Middle frontal gyrus (tissue), 1 donor: ENCODE results near the gene LRRC4B.

Experiments
- DNase-seq: peaks from one replicate; pipeline ENCODE4 v3.0.0-alpha.2; 2015; ENCODE audit warnings: low spot score; ENCODE audit errors: extremely low spot score

Gene LRRC4B

DNA sequence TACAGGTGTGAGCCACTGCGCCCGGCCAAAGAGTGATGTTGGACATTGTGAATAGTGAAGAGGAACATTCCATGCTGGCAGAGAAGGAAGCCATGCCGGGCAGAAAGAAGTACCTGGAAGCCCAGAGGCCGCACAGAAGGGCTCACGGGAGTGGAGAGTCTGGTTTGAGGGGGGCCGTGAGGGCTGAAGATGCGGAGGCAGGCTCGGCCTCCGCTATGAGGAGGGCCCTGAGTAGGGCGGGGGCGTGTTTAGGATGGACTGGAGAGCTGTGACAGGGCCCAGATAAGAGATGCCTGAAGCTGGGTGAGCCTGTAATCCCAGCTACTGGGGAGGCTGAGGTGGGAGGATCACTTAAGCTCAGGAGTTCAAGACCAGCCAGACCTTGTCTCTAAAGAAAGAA is 58.9 kb downstream of the LRRC4B start:
- no peak for DNase-seq

DNA sequence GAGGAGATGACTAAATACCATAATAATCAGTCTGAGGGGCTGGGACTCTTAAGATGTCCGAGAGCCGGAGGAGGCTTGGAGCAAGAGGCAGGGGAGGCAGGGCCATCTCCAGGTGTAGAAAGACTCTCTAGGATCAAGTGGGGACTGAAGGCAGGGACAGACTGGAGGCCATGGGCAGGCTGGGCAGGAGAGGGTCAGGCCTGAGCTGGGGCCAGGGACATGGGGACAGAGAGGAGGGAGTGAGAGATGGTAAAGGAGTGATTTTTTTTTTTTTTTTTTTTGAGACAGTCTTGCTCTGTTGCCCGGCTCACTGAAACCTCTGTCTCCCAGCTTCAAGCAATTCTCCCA is 59.4 kb downstream of the LRRC4B start:
- DNase-seq = no peak

DNA sequence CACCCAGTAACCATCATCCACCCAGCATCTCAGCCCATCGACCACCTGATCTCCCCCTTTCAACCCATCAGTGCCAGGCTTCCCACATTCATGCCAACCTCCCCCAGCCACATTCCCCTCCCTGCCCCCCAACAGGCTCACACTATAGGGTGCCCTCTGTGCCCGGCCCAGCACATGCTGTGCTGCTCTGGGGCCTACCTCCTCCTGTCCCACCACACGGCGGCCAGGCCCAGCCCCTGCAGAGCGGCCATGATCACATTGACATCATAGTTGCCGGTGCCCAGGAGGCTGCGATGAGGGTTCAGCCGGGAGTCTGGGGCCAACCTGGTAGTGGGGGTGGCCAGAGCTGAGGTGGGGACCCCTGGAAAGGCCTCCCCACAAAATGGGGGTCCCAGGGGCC is 60.9 kb downstream of the LRRC4B start:
- DNase-seq = no peak

DNA sequence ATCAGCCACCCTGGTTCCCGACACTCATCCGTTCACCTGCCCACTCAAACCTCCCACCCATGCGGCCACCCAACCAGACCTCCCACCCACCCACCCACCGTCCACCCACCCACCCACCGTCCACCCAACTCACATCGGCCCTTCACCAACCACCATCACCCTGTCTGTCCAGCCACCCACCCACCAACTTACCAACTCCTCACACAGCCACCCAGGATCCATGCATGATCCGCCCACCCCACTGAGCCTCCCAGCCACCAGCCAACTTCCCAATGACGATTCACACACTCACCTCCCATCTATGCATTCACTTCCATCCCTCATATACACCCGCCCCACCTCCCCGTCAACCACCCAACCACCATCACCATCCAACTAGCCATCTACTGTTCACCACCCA is 61.5 kb downstream of the LRRC4B start:
- no peak for DNase-seq

DNA sequence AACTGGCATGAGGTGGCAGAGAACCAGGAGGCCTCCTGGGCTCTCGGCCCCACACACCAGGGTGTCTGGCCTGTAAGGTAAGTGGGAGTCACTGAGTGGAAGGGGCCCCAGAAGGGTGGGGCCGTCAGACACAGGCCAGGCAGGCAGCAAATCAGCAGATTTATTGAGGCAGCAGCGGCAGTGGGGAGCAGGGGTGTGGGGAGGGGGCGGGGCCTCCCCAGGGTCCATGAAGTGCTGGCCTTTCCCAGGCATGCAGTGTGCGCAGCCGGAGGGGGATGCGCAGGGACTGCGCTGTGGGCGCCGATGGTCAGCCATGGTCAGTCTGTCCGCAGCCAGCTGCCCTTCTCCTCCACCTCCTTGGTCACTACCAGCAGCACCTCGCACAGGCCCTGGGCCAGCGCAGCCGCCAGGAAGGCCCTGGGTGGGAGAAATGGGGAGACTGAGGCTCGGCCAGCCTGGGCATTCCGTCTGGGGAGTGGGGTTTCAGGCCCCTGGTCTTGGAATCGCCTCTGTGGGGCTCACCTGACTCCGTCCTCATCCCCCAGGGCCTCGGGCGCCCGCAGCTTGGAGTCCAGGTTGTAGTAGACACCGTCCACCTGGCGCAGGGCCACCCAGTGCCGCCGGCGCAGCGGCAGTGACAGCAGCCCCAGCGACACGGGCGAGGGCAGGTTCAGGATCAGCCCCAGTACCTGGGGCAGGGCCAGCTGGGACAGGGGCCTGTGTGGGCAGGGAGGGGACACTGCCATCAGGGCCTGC is 62.2 kb downstream of the LRRC4B start:
- DNase-seq = no peak

DNA sequence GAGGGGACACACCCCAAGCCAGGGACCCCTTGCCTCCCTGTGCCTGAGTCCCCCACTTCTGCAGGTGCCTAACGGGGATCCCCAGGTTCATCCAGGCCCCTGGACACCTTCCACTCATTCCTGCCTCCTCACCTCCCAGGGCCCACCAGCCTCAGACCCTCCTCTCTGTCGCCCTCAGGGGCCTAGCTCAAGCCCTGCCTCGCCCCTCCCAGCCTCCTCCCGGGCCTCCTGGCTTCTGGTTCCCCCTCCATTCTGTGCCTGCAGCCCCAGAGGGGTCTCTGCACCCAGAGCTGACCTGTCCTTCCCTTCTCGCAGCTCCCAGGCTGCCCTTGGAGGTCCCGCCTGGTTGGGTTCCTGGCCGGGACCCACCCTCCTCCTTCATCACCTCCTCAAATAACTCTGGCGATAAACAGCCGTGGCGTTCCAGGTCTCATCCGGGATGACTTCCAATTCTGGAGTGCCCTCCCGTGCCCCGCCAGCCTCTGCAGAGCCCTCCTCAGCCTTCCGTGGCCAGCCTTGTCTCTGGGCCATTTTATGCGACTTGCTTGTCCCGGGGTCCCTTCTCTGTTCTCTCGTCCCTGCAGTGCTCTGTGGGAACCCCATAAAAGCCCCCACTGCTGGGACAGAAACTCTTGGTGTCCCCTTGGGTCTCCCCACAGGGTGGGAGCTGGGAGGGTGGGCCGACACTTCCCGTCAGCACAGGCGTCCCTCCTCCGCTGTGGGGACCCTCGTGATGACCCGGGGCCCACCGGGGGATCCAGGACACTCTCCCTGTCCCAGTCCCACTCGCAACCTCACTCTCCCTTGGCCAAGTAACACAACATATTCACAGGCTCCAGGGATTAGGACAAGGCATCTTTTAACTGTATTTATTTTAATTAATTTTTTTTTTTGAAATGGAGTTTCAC is 66.4 kb downstream of the LRRC4B start:
- DNase-seq = no peak

DNA sequence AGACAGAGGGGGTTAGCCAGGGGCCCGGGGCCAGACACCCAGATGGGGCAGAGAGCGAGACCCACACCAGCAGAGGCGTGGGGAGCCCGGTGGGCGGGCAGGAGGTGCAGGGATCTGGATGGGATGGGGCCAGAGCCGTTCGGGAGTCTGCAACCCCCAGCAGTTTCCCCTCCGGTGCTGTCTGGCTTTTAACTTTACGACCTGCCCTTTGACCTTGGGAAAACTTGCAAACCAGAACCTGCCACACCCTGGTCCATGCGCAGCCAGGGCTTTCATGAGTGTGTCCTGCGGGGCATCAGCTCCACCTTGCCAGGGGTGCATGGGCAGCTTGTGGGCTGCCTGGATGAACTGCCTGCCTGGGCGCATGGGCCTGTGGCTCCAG is 67.1 kb downstream of the LRRC4B start:
- no peak for DNase-seq

DNA sequence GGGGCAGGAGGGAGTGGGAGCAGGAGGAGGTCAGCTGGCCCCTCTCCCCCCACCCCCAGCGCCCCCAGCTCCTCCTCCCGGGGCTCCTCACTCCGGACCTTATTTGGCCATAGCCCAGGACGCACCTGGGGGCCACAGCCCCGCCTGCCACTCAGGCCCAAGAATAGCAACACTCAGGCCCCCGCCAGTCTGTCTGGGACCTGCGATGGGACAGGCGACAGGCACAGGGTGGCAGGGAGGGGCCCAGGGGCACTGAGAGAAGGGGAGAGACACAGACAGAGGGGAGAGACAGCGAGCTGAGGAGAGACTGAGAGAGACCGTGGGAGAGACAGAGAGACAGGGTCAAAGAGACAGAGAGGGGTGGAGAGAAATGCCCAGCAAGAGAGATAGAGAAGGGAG is 67.5 kb downstream of the LRRC4B start:
- DNase-seq = no peak

DNA sequence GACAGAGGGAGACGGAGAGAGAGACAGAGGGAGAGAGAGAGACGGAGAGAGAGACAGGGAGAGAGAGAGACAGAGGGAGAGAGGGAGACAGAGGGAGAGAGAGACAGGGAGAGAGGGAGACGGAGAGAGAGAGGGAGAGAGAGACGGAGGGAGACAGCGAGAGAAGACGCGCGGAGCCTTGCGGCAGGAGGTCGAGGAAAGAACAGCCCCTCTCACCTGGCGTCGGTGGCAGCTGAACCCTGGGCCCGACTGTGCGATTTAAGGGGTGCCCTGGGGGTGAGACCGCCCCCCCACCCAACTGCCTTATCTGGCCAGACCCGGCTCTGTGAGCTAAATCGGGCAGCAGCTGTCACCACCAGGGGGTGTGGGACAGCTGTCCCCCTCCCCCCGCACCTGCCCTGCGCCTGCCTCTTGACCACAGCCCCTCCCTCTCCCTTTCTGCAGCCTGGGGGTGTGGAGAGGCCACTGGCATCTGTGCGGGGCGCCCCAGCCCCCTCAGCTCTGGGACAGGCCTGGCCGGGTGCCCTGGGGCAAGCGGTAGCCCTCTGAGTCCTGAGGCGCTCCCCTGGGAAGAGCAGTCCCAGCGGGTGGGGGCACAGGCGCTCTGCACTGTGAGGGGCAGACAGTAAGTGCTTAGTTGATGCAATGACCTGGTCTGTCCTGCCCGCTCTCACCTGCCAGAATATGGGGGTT is 68.0 kb downstream of the LRRC4B start:
- no peak for DNase-seq

DNA sequence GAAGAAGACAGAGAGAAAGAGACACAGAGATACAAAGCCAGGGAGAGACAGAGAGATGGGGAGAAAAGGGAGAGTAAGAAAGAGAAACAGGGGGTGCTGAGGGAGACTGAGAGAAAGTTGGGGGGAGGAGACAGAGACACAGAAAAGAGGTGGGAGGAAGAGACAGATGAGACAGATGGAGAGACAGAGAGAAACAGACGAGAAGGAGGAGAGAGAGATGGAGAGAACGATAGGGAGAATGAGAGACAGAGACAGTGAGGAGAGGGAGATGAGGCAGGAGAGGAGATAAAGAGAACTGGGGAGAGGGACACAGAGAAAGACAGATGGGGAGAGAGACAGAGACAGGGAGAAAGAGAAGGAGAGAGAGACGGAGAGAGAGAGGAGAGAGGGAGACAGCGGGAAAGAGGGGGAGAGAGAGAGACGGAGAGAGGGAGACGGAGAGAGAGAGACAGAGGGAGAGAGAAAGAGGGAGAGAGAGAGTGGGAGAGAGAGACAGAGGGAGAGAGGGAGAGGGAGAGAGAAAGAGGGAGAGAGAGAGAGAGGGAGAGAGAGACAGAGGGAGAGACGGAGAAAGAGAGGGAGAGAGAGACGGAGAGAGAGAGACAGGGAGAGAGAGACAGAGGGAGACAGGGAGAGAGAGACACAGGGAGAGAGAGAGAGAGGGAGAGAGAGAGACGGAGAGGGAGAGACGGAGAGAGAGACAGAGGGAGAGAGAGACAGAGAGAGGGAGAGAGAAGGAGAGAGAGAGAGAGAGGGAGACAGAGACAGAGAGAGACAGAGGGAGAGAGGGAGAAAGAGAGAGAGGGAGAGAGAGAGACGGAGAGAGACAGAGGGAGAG is 69.8 kb downstream of the LRRC4B start:
- DNase-seq = no peak

DNA sequence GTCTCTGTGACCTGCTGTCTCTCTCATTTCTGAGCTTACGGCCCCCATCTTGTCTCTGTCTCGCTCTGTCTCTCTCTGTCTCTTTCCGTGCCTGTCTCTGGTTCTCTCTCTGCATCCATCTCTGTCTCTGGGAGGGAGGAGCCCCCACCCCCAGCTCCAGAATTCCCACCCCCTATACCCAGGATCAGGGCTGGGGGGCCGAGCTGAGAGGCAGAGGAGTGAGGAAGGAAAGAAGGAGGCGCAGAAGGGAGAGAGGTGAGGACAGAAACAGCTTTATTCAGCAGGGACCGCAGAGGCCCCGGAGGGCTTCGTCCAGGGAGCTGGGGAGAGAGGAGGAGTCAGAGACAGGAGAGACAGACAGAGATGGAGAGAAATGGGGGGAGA is 71.2 kb downstream of the LRRC4B start:
- DNase-seq = no peak

DNA sequence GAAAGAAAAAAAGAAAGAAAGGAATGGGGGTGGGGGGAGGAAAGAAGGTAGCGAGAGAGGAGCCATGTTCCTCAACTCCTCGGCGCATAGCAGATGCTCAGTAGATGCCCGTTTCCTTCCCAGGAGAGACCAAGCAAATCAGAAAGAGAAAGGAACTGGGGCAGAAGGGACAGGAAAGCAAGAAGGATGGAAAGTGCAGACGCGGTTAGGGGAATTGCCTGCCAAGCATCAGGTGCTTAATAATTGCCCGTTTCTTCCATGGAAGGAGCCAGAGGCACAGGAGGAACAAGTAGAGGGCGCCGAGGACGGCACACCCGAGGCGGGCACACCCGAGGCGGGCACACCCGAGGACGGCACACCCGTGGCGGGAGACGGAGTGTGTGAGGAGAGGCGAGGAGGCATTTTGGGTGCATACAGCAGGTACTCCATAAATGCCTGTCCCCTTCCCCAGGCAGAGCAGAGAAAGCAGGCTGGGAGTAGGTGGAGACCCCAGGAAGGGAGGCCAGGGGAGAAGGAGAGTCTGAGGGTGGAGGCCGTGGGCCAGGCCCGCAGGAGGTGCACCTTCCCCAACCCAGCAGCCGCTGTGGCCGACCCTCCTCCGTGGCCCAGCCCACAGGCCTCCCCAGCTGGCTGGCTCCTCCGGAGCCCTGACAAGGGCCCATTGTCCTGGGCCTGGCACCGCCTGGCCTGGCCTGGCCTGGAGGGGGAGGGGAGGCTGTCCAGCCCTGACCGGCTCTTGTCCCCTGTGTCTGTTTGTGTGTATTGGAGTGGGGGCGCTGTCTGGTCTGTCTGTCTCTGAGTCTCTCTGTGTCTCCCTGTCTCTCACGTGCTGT is 71.8 kb downstream of the LRRC4B start:
- peak; percentile 65 for DNase-seq

DNA sequence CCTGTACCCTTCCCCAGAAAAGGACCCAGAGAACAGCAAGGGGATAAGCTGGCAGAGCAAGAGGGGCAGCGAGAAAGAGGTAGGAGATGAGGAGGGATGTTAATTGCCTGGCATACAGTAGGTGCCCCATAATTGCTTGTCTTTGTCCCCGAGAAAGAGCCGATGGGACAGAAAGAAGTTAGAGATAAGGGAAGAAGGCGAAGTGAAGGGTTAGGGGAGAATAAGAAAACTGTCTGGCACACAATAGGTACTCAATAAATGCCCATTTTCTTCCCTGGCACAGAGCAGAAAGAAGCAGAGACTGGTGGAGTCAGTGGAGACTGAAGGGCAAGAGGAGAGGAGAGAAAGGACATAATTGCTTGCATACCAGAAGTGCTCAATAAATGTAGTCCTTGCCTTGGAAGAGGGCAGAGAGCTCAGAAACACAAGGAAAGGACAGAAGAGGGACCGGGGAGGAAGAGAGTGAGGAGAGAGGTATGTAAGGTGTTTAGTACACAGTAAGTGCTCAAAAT is 73.2 kb downstream of the LRRC4B start:
- DNase-seq = no peak

DNA sequence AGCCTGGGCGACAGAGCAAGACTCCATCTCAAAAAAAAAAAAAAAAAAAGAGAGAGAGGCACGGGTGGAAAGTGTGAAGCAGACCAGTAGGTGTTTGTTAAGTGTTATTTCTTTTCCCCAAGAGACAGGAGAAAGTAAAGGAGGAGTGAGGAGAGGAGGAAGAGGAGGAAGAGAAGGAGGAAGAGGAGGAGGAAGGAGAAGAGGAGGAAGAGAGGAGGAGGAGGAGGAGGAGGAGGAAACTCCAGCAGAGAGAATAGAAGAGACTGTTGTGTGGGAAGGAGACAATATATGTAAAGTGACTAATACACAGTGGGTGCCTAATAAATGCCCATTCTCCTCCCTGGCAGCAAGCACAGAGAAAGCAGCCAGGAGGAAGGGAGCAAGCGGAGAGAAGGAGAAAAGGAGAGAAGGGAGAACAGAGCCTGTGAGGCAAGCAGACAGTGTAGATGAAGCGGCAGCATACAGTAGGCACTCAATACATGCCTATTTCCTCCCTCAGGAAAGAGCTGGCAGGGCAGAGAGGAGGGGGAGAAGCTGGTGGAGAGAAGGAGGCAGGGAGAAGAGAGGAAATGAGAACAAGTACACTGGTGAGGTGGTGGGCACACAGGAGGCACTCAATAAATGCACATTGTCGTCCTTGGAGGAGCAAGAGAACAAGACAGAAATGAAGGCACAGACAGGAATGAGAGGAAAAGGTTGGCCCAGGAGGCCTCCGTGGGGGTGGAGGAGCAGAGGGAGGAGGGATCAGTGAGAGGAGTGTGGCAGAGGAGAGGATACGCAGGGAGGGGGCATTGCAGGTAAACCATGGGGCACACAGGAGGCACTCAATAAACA is 73.8 kb downstream of the LRRC4B start:
- DNase-seq = no peak

DNA sequence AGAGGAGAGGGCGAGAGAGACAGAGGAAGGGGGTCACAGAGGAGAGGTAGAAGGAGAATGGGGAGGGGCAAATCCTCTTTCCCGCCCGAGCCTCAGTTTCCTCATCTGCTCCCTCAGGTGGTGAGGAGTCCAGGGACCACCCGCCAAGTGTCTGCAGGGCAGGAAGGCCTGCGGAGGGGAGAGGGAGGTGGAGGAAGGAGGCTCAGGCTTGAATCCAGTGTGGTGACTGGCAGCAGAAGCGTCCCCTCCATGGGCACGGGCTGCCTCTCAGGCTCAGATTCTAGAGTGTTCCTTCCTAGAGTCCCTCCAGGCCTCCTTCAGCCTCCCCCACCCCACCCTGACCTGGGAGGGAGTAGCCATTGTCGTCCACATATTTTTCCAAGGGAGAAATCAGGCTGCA is 75.1 kb downstream of the LRRC4B start:
- no peak for DNase-seq

DNA sequence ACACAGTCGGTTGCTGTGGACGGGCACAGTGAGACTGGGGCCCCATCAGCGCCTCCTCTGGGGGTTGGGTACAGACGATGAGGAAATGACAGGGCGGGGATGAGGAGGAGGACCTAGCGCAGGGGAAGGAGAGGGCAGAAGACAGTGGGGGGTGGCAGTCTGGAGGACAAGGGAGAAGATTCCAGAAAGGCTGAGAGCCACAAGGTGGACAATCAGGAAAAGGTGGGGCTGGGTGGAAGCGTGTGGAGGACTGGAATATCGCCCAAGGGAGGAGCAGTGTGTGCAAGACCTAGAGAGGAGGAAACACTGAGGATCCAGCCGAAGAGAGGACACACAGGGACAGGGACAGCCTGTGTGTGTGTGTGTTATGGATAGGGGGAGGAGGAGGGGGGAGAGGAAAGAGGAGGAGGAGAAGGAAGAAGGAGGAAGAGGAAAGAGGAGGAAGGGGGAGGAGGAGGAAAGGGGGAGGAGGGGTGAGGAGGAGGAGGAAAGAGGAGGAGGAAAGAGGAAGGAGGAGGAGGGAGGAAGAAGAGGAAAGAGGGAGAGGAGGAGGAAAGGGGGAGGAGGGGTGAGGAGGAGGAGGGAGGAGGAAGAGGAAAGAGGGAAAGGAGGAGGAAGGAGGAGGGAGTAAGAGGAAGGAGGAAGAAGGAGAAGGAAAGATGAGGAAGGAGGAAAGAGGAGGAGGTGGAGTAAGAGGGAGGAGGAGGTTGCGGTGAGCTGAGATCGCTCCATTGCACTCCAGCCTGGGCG is 75.8 kb downstream of the LRRC4B start:
- no peak for DNase-seq

DNA sequence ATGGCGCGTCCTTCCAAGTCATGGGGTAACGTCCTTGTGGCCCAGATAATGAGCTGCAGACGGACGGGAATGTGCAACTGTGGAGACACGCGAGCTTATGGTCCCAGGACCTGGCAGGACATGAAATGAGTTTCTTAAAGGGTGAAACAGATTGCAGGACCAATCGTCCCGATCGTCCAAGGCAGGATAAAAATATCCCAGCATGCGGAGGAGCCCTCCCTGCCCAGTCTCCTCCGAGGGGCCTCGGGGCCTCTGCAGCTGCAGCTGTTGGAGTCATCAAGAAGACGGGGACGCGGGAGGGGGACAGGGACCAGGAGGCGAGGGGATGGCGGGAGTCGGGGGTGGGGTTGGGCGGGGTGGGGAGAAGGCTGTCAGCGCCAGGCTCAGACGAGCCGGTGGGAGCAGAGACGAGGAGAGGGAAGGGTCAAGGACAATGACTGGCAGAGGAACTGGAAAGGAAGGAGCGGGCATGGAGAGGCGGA is 77.2 kb downstream of the LRRC4B start:
- no peak for DNase-seq

DNA sequence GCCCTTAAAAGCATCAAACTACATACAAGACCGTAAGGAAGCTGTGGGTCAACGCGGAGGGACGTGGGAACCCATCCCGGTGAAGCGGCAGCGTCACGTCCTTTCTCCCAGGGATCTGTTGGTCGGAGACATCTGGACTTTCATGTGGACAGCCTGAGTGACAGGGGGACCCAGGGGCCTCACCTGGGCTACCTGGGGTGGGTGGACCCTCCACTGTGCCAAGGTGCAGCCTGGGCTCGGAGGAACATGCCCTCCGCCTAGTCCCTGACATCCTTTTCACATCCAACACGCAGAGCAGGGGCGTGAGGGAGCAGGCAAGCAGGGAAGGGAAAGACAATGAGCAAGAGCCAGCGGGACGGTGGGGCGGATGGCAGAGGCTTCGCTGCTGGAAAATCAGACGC is 77.8 kb downstream of the LRRC4B start:
- no peak for DNase-seq
